K562 (cell line): Measurements from ENCODE around the gene IL9. TPM values are rescaled to one million over a fixed set of nuclear protein-coding genes. Genes with fewer than 3 reads are reported as not detected.

Experiments
- MAFF ChIP-seq: IDR thresholded peaks from 2 replicates; pipeline ENCODE4 v1.6.1; 2012; ENCODE audit warnings: low read length, improper control_type of control experiment
- MAFG ChIP-seq: fragments of 450-650 bp; conservative IDR thresholded peaks from 2 replicates; pipeline ENCODE4 v1.6.1; 2016; ENCODE audit warnings: missing genetic modification characterization, missing compliant biosample characterization
- ZNF830 ChIP-seq: fragments of 250-450 bp; sonication (Bioruptor Pico); IDR thresholded peaks from 2 replicates; pipeline ENCODE4 v1.5.0; 2021; ENCODE audit warnings: mild to moderate bottlenecking
- polyA plus RNA-seq, 8 experiments: library from polyadenylated mRNA; depleted of rRNA in 4 of 8; stranded (reverse) in 5 of 8; unstranded in 3 of 8; fragments of >200 nt; fragmentation: Nextera tagmentation in 2 of 8; fragmentation: Illumina TruSeq in 1 of 8; extraction: Ambion mirVana in 2 of 8; extraction: Trizol in 1 of 8; gene quantifications; 2 replicates each; pipeline versions ENCODE4 v1.2.1 to v1.2.3, GENCODE V29; 2011 to 2014; ENCODE audit warnings: inconsistent platforms in 1 of 8, missing spikeins in 1 of 8
- total RNA-seq, 7 experiments: library from RNA; depleted of rRNA in 6 of 7; stranded (reverse); fragments of >200 nt in 6 of 7; fragmentation: Illumina TruSeq in 2 of 7; extraction: Trizol in 2 of 7; gene quantifications; 2 replicates each; pipeline versions ENCODE4 v1.2.1 to v1.2.3, GENCODE V29; 2011 to 2021; ENCODE audit warnings: low replicate concordance in 1 of 7
- TF ChIP-seq, protein P1 (sequence below), 2 experiments: fragments of 450-650 bp in 1 of 2; sonication (generic) in 1 of 2; formaldehyde crosslinking in 1 of 2; IDR thresholded peaks; 2 replicates each; pipeline versions ENCODE4 v1.7.1 to v1.9.0; 2016 to 2022; ENCODE audit warnings: inconsistent platforms in 1 of 2, mild to moderate bottlenecking in 1 of 2, missing genetic modification reagents in 1 of 2

Gene IL9
- total and polyA plus RNA-seq, 9 of the 15 experiments (the other 6 are each of a cell fraction or from before 2014, with no cell fraction given), result not detected

DNA sequence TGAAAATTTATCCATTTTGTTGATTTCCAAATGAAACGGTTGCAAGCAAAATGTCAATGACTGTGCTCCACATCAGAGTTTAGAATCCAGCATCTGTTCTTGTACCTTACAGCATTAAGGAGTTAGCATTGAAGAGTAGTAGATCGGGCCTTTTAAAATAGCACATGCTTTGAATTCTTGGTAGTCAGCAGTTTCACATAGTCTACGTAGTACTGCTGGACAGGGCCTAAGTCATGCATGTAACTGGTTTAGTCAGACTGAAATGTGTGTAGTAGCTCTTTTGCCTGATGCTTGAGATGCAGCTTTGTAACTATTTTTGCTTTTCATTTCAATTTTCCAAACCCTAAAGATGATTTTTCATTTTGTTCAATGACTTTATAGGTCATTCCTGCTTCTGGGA, 39.3 kb upstream of the IL9 start (continued):
- TF ChIP-seq, protein P1, sequence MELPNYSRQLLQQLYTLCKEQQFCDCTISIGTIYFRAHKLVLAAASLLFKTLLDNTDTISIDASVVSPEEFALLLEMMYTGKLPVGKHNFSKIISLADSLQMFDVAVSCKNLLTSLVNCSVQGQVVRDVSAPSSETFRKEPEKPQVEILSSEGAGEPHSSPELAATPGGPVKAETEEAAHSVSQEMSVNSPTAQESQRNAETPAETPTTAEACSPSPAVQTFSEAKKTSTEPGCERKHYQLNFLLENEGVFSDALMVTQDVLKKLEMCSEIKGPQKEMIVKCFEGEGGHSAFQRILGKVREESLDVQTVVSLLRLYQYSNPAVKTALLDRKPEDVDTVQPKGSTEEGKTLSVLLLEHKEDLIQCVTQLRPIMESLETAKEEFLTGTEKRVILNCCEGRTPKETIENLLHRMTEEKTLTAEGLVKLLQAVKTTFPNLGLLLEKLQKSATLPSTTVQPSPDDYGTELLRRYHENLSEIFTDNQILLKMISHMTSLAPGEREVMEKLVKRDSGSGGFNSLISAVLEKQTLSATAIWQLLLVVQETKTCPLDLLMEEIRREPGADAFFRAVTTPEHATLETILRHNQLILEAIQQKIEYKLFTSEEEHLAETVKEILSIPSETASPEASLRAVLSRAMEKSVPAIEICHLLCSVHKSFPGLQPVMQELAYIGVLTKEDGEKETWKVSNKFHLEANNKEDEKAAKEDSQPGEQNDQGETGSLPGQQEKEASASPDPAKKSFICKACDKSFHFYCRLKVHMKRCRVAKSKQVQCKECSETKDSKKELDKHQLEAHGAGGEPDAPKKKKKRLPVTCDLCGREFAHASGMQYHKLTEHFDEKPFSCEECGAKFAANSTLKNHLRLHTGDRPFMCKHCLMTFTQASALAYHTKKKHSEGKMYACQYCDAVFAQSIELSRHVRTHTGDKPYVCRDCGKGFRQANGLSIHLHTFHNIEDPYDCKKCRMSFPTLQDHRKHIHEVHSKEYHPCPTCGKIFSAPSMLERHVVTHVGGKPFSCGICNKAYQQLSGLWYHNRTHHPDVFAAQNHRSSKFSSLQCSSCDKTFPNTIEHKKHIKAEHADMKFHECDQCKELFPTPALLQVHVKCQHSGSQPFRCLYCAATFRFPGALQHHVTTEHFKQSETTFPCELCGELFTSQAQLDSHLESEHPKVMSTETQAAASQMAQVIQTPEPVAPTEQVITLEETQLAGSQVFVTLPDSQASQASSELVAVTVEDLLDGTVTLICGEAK (IDR thresholded peaks at IDR 0.05), result no peak
- TF ChIP-seq, protein P1 (CRISPR knock-in tag; IDR thresholded peaks at IDR 0.05), result no peak
- no peak for TF ChIP-seq ZNF830 (CRISPR knock-in tag)
- peak; percentile 41; the same call in 1 of the 2 replicates for TF ChIP-seq MAFG (tag)
- TF ChIP-seq MAFF, result peak; percentile 51; the same call in 1 of the 2 replicates
- TF ChIP-seq, all 486 proteins: peak for 6
